Measurements from ENCODE around the gene RCC1. TPM values are rescaled to one million over a fixed set of nuclear protein-coding genes. Genes with fewer than 3 reads are reported as not detected.
A peak's percentile ranks its signal among the peaks of the same experiment; 100 is the strongest.
"Not testable (repeated sequence)": the region's sequence is repeated elsewhere in the genome, so short reads cannot be mapped to it uniquely, and the experiment has no call there.

RCC1 gene
- polyA plus RNA-seq, 1 donor: 33.3 TPM

DNA sequence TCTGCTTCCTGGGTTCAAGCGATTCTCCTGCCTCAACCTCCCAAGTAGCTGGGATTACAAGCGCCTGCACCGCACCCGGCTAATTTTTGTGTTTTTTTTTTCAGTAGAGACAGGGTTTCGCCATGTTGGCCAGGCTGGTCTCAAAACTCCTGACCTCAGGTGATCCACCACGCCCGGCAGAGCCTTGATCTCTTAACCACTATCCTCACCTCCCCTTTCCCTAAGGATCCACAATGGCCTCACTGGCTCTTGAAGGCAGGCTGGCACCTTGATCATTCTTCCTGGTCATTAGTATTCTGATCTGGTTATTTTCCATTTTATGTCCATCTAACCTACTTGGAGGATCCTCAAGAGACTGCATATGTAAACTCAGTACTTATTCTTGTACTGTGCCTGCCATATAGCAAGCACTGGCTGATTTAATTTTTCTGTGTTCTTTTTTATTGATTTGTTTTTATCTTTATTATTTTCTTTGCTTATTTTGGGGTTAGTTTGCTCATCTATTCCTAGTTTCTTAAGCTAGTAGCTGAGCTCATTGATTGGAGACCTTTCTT is 6.3 kb downstream of the RCC1 start:
- DNase-seq: no peak

DNA sequence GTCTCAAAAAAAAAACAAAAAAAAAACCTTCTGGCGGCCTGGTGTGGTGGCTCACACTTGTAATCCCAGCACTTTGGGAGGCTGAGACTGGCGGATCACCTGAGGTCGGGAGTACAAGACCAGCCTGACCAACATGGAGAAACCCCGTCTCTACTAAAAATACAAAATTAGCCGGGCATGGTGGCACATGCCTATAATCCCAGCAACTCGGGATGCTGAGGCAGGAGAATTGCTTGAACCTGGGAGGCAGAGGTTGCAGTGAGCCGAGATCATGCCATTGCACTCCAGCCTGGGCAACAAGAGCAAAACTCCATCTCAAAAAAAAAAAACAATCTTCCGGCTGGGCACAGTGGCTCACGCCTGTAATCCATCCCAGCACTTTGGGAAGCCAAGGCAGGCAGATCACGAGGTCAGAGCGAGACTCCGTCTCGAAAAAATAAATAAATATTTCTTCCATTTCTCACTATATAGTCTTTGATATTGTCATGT is 8.6 kb downstream of the RCC1 start:
- not testable (repeated sequence) for DNase-seq

DNA sequence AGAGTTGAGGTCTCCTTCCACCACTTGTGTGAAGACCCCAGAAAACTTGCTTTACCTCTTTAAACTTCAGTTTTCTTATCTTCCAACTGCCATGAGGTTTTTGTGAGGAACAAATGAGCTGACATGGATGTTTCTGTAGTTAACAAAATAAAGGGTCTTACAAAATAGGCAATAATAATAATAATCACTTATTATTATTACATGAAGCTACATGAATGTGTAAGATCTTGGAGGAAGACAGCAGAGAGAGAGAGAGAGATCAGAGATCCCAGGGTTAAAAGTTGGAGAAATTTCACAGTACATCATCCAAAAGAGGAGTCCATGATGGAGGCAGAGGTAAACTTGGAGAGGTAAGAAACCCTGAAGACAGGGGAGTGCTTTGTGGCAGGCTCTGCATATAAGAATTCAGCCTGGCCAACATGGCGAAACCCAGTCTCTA is 10.7 kb downstream of the RCC1 start:
- DNase-seq: no peak

DNA sequence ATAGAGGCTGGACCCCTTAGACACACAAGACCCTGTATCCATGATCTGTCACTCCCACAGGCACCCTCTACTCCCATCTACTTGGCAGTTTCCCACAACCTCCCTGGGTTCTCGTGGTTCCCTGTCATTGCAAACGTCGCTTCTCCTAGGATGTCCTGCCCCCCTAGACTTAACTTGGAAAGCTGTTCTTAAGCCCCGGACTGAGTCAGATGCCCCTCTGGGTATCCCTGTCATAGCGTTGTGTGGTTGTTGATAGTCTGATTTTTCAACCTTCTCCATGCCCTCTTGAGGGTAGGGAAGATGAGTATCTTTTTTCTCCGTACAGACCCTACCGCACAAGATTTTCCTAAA is 11.8 kb downstream of the RCC1 start:
- no peak for DNase-seq

DNA sequence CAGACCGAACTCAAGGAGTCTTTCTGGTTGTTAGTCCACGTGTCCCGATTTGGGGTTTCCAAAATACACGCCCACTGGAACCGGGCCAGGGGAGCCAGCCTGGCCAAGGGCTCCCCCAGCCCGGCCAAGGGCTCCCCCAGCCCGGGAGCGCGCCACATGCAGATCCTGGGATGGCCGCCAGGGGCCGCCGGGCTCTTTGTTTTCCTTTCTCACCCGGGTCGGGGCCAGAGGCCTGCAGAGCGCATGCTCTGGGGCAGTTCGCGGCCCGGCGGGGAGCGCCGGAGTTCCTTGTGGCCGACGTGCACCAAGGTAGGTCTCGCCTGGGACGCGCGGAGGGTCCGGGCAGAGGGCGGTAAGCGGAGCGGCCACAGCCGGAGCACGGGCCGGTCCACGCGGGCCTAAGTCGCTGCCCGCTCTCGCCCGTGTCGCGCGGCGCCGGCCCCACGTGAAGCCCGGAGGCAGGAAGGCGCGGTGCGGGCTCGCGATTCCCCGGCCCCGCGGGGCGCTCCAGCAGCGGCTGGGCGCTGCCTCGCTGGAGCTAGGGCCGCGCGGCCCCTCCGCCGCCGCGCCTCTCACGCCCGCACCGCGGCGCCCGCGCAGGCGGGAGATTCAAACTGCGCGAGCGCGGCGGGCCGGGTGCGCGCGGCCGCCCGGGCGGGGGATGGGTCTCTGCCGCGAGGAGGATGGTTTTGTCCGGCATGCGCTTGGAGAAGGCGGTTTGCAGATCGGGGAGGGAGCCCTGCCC is 12.3 kb downstream of the RCC1 start:
- DNase-seq: peak; percentile 91

DNA sequence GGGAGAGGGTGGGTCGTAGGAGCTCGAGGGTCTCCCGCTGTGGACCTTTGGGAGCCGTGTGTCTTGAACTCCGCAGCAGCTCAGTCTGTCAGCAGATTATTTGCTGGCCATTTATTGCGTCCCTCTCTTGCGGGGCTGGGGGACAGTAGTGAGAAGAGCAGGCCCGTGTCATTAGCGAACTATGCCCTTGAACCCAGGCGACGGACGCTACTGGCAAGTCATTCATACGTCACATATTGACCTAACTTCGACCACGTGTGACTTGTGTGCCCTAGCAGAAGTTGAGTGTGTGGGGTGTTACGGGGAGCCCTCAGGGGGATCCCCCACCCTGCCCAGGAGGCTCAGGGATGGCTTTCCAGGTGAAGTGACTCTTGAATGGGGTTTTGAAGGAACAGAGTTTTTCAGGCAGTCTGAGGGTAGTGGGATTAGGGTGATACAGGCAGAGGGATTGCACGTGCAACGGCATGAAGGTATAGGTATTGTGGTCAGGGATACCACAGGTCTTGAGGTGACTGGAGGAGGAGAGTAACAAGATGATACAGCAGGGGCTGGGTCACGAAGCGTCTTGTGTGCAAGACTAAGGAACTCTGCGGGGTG is 13.0 kb downstream of the RCC1 start:
- DNase-seq: no peak

DNA sequence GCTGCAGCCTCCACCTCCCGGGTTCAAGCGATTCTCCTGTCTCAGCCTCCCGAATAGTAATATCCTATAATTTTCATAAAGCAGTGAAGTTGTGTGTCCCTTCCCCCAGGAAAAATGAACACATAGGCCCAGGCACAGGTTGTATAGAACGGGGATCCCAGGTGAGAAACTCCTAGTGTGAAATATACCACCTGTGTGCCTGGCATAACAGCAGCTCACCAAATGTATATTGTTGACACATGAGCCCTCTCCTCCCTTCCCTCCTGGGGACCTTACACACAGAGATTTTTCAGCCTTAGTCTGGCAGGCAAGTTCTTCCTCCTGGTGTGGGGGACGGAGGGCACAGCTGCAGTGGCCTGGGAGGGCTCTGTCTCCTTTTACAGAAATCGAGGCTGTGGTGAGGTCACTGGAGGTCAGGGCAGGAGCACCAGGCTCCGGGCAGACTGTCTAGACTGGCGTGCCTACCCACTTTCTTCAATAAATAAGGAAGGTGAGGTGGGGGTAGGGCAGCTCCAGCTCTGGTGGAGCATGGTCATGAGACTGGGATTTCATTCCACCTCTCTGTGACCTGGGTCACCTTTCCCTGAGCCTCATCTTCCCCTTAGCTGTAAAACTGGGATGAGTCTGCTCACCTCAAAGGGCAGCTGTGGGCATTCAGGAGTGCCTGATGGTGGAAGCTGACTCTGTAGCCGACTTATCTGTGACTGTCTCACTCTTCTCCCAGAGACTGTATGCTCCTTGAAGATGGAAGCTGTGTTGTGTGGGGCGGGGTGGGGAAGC is 14.3 kb downstream of the RCC1 start:
- no peak for DNase-seq

DNA sequence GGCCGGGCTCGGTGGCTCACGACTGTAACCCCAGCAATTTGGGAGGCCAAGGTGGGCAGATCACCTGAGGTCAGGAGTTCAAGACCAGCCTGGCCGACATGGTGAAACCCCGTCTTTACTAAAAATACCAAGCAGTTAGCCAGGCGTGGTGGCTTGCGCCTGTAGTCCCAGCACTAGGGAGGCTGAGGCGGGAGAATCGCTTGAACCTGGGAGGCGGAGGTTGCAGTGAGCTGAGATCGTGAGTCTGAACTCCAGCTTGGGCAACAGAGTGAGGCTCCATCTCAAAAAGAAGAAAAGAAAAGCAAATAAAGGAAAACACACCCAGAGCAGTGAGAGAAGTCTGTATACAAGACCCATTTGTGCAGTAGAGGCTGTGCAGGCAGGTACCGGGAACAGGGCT is 15.0 kb downstream of the RCC1 start:
- DNase-seq: not testable (repeated sequence)

DNA sequence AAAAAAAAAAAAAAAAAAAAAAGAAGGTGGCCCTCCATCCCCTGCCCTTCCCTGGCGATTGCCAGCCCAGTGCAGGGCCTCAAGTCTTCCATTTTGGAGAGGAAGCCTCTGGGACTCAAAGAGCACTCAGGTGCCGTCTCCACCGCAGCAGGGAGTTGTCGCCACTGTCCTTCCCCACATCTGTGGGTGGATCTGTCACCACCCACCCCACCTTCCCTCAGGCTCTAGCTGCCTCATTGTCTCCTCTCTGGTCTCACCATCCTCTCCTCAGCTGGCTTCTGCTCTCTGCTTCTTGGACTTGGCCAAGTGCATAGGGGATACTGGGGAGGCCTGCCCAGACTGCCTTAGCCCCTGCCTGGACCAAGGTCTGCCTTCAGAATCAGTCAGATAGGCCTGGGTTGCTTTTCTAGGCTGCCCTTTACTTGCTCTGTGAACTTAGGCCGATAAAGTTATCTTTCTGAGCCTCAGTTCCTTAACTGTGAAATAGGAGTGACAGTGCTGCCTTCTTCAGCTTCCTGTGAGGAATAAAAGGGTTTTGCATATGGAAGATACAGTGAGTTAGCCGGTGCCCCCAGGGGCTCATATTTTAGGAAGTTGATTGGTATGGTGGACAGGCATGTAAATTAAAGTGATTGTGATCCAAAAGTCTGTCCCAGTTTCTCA is 15.8 kb downstream of the RCC1 start:
- no peak for DNase-seq

DNA sequence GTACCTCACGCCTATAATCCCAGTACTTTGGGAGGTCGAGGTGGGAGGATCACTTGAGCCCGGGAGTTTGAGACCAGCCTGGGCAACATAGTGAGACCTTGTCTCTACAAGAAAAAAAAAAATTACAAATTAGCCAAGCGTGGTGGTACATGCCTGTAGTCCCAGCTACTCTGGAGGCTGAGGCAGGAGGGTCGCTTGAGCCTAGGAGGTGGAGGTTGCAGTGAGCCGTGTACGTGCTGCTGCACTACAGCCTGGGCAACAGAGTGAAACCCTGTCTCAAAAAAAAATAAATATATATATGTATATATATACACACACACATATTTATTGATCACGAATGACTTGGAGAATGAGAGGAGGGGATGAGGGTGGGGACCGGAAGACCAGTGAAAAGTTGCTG is 16.7 kb downstream of the RCC1 start:
- DNase-seq: not testable (repeated sequence)

DNA sequence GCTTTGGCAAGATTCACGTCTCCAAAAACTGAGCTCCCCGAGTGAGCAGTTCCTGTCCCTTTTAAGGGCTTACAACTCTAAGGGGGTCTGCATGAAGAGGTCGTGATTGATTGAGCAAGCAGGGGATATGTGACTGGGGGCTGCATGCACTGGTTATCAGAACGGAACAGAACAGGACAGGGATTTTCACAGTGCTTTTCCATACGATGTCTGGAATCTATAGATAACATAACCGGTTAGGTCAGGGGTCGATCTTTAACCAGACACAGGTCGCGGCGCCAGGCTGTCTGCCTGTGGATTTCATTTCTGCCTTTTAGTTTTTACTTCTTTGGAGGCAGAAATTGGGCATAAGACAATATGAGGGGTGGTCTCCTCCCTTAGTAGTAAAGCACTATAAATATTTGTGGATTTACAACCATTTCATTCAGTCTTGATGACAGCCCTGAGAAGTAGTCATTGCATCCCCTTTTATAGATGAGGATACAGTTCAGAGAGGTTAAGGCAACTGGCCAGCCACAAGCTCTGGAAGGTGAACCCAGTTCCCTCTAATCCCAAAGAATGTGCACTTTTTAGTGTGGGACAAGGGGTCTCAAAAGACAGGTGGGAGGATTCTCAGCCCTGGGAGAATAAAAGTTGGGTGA is 19.3 kb downstream of the RCC1 start:
- DNase-seq: not testable (repeated sequence)

DNA sequence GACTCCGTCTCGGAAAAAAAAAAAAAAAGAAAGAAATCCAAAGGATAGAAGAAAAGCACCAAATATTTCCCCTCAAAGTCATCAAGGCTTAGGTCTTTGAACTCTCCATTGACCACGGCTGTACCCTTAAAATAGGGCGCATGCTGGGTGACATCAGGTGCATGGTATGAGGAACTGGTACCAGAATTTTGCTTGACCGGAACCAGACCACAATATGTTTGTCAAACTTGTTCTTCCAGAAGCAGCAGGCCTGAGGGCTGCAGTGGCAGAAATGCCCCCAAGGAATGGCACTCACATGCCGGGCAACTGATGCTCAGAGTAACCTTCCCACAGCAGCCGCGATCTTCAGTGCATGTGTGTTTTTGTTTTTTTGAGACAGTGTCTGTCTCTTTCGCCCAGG is 21.0 kb downstream of the RCC1 start:
- DNase-seq: no peak

DNA sequence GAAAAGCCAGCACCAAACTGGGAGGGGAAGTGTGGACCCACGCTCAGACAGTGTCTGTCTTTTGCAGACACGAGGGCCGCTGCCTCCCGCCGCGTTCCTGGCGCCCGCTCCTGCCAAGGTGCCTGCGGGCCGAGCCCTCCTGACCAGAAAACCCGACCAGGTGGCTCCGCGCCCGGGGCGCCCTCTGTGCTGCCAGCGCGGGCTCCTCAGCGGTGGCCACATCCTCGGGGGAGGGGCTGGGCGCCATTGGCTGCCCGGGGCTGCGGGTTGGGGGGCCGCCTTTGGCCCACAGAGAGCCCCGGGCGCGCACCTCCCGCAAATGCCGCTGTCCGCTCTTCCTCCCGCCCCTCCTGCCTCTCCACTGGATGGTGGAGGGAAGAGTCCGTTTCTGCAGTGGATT is 24.6 kb downstream of the RCC1 start:
- no peak for DNase-seq

DNA sequence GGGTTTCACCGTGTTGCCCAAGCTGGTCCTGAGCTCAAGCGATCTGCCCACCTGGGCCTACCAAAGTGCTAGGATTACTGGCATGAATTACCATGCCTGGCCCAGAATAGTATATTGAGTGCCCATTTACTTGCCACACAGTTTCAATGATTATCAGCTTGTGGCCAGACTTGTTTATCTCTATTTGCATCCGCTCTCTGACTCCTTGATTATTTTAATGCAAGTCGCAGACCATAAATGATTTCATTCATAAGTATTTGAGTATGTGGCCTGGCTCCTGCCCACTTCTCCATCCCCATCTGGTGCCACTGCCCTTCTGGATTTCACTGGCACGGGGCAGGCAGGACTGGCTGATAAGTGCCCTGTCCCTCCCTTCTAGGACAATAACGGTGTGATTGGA is 28.8 kb downstream of the RCC1 start:
- no peak for DNase-seq

DNA sequence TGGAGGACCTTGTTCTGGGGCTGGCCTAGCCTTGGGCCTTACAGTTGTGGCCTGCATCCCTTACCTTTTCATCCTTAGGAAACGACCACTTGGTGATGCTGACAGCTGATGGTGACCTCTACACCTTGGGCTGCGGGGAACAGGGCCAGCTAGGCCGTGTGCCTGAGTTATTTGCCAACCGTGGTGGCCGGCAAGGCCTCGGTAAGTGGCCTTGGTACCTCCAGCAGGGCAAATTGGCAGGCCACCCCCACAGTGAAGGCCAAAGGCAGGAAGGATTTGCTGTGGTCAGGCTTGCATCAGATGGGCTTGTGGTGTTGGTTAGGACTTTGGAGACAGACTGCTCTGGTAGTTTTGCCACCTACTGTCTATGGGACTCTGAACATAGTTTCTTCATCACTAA is 29.3 kb downstream of the RCC1 start:
- no peak for DNase-seq

DNA sequence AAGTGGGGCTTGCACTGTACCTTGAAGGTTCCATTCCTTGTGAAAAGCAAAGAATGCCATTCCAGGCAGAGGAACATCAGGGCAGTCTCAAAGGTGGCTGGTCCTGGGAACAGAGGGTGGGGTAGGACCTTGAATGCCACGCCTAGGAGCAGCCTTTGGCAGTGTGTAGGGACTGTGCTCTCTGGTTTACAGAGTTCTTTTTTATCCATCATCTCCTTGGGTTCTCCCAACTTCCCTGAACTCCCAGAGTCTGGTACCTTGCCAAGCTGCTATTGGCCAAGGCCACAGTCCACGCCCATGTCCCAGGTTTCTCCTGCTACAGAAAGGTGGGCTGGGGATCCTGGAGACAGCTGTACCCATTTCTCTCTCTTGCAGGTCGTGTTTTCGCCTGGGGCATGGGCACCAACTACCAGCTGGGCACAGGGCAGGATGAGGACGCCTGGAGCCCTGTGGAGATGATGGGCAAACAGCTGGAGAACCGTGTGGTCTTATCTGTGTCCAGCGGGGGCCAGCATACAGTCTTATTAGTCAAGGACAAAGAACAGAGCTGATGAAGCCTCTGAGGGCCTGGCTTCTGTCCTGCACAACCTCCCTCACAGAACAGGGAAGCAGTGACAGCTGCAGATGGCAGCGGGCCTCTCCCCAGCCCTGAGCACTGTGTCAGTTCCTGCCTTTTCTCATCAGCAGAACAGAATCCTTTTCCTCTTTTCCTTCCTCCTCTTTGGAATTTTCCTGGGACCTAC is 31.8 kb downstream of the RCC1 start:
- DNase-seq: no peak

DNA sequence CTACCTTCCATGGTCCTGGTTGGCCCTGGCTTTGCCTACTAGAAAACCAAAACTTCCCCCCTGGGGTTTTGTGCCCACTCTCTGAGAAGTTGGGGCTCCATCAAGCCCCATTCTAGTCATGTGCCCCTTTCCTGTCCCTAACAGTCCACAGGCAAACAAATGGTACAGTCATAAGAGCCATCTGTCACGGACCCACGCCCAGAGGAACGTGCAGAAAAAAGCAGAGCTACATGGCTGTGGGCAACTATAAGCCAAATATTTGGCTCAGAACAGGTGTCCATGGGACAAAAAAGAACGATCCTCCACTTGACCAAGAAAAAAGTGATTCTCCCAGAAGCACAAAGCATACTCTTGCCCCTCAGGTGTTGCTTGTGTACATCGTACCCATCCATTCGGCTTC is 32.4 kb downstream of the RCC1 start:
- no peak for DNase-seq

DNA sequence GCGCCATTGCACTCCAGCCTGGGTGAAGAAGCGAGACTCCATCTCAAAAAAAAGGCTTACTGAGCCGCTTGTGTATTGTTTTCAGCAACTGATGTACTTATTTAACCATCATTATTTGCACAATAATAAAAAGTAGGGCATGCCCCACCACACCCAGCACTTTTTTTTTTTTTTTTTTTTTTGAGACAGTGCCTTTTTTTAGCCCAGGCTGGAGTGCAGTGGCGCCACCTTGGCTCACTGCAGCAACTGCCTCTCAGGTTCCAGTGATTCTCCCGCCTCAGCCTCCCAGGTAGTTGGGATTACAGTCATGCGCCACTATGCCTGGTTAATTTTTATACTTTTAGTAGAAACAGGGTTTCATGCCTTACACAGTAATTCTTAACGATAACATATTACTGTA is 34.8 kb downstream of the RCC1 start:
- DNase-seq: no peak

DNA sequence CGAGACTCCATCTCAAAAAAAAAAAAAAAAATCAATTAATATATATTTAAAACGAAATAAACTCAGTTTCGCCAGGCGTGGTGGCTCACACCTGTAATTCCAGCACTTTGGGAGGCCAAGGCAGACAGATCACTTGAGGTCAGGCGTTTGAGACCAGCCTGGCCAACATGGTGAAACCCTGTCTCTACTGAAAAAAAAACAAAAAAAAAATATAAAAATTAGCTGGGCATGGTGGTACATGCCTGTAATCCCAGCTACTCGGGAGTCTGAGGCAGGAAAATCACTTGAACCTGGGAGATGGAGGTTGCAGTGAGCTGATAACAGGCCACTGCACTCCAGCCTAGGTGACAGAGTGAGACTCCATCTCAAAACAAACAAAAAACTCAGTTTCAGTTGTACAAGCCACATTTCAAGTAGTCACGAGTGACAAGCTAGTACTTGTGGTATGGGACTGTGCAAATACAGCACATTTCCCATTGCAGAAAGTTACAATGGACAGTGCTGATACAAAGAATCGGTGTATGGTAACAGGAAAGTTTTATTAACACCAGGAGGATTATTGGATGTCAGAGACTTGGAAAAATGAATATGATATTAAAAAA is 35.7 kb downstream of the RCC1 start:
- not testable (repeated sequence) for DNase-seq

DNA sequence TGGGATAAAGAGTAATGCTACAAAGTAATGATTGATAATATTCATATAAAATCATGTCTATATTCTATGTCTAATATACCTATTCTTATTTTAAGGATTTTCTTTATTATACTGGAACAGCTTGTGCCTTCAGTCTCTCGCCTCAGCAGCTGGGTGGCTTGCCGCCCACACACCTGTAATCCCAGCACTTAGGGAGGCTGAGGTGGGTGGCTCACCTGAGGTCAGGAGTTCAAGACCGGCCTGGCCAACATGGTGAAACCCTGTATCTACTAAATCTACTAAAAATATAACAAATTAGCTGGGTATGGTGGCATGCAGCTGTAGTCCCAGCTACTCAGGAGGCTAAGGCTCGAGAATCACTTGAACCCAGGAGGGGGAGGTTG is 39.4 kb downstream of the RCC1 start:
- DNase-seq: no peak

DNA sequence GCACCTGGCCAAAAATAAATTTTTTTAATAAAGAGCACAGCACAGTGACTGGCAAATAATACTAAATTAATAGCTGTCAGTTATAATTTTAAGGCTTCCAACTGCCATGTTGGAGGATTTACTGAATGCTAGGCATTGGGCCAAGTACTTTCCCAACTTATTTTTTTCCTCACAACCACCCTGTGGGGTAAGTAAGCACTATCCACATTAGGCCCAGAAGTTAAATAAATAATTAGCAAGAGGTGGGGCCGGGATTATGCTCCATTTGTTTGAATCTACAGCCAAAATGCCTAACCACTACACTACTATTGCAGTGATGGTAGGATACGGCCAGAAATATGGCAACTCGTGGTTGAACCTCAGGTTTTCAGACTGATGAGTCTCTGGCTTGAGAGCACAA is 42.5 kb downstream of the RCC1 start:
- DNase-seq: no peak

All from hindlimb muscle (tissue), 1 donor.